Fibroblast of mammary gland (primary cell): ENCODE measurements around the gene WNT5A.

Experiments used
- DNase-seq: peaks from one replicate; pipeline ENCODE4 v3.0.0-alpha.2; 2010; ENCODE audit warnings: low read depth
- H3K4me3 ChIP-seq: 2 replicates; pipeline ENCODE4 v1.5.1; 2011; ENCODE audit warnings: low read depth, mild to moderate bottlenecking, low read length, moderate library complexity; ENCODE audit not compliant: control insufficient read depth
- TF ChIP-seq, protein P1 (sequence below): conservative IDR thresholded peaks from 2 replicates; pipeline ENCODE4 v1.5.1; 2011; ENCODE audit warnings: low read depth, low read length, inconsistent platforms; ENCODE audit not compliant: control insufficient read depth, insufficient read depth

Gene WNT5A

GRCh38 chr3:55477306-55478303 is 9.5 kb downstream of the WNT5A start:
- no peak overlapping the region for H3K4me3 ChIP-seq
- TF ChIP-seq, protein P1, sequence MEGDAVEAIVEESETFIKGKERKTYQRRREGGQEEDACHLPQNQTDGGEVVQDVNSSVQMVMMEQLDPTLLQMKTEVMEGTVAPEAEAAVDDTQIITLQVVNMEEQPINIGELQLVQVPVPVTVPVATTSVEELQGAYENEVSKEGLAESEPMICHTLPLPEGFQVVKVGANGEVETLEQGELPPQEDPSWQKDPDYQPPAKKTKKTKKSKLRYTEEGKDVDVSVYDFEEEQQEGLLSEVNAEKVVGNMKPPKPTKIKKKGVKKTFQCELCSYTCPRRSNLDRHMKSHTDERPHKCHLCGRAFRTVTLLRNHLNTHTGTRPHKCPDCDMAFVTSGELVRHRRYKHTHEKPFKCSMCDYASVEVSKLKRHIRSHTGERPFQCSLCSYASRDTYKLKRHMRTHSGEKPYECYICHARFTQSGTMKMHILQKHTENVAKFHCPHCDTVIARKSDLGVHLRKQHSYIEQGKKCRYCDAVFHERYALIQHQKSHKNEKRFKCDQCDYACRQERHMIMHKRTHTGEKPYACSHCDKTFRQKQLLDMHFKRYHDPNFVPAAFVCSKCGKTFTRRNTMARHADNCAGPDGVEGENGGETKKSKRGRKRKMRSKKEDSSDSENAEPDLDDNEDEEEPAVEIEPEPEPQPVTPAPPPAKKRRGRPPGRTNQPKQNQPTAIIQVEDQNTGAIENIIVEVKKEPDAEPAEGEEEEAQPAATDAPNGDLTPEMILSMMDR = no peak
- no peak for DNase-seq

DNA sequence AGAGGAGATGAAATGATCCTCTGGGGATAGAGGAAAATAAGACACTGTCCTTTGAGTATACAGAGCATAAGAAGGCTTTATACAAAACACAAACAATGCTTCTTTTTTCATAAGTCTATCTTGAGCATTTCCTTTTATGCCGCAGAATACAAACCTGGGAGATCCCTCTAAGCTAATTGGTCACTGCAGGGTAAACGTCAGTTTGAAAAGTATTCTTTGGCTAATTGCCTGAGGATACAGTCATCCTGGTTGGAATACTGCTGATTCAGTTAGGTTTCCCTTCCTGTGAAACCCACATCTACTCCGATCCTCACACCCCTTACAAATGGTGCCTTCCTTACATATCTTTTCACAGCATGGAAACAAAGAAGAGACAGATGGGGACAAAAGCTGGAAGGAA is 10.6 kb downstream of the WNT5A start:
- TF ChIP-seq, protein P1 = no peak
- no peak overlapping the region for H3K4me3 ChIP-seq
- DNase-seq = peak; percentile 90

DNA sequence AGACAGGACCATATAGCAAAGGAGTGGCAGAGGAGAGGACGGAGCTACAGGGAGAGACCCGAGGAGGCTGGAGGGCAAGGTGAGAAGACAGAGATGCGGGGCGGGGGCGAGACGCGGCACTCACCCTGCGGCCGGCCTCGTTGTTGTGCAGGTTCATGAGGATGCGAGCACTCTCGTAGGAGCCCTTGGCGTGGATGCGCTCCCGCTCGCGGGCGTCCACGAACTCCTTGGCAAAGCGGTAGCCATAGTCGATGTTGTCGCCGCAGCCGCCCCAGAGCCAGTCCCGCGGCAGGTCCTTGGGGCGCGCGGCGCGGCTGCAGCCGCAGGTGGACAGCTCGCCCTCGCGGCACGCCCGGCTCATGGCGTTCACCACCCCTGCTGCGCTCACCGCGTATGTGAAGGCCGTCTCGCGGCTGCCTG is 12.9 kb downstream of the WNT5A start:
- no peak for DNase-seq
- no peak overlapping the region for H3K4me3 ChIP-seq
- TF ChIP-seq, protein P1 = no peak

- DNase-seq = no peak
- TF ChIP-seq, protein P1 = no peak
- no peak overlapping the region for H3K4me3 ChIP-seq
These were observed 13.3 kb downstream of the WNT5A start for GRCh38 chr3:55473788-55474187.

DNA sequence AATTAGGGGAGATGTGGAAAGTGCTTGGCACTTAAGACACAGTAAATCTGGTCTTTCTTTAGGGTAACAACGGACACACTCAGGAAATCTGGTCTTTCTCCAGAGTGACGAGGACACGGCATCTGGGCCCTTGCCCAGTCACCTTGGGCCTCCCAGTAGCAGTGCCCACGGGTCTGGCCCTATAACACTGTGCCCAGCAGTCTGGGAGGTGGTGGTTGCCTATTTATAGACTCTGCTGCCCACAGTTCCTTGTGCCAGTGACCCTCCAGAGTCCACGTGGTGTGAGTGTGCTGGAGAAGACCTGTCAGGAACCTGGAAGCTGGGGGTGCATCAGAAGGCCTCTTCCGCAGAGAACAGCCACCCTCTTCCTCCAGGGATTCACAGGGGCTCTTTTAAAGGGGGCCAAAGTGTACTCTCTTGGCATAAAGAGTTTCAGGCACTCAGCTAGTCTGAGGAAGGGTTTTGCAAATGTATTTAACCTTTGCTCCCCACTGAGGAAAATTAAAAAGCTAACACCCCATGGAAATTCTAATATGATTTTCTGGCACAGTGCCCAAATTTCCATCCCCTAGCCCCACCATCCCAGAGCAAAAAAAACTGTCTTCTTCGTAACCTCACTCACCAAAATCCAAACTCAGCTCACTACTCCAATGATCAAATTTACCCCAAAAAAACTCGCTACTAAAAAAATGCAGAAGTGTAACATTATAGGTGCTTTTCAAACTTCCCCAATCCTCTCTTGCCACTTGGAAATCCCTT is 15.4 kb downstream of the WNT5A start:
- TF ChIP-seq, protein P1 = no peak
- no peak for DNase-seq
- no peak overlapping the region for H3K4me3 ChIP-seq

DNA sequence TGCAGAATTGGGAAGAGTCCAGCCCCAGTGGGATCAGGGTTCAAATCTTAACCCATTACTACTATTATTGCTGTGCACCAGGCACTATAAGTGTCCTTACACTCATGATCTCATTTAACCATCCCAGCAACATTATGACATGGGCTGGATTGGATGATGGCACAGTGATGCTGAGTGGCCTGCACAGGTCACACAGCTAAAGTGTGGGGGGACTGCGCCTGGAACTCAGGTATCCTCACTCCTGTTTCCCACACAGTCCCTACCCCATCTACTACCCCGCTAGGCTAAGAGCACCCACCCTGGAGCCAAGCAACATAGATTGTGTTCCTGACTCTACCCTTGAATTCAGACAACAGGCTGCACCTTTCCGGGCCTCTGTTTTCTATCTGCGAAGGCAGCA is 16.0 kb downstream of the WNT5A start:
- DNase-seq = no peak
- no peak overlapping the region for H3K4me3 ChIP-seq
- TF ChIP-seq, protein P1 = no peak
